Astrocyte (in vitro differentiated cells and primary cell): ENCODE results near the gene RPN2.

Source experiments
- EZH2 ChIP-seq: IDR thresholded peaks from 2 replicates; pipeline ENCODE4 v1.6.1; 2012; ENCODE audit warnings: mild to moderate bottlenecking, low read length, inconsistent platforms; ENCODE audit not compliant: insufficient read depth
- TF ChIP-seq, protein P1 (sequence below): IDR thresholded peaks from 2 replicates; pipeline ENCODE4 v1.5.1; 2011; ENCODE audit warnings: low read depth, mild to moderate bottlenecking, inconsistent platforms, low read length, moderate library complexity; ENCODE audit not compliant: insufficient read depth

DNA sequence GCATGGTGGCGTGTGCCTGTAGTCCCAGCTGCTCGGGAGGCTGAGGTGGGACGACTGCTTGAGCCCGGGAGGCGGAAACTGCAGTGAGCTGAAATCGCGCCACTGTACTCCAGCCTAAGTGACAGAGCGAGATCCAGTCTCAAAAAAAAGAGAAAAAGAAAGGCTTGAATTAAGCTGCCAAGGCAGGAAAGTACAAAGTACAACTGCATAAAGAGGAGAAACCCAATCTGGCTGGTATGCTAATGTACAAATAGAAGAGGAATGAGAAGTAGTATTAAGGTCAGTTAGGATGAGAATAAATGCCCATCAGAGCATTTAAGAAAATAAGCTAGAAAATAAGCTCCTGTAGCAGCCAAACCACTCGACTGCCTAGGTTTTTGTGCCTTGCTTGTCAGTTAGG, 23.1 kb upstream of the RPN2 start:
- TF ChIP-seq, protein P1, sequence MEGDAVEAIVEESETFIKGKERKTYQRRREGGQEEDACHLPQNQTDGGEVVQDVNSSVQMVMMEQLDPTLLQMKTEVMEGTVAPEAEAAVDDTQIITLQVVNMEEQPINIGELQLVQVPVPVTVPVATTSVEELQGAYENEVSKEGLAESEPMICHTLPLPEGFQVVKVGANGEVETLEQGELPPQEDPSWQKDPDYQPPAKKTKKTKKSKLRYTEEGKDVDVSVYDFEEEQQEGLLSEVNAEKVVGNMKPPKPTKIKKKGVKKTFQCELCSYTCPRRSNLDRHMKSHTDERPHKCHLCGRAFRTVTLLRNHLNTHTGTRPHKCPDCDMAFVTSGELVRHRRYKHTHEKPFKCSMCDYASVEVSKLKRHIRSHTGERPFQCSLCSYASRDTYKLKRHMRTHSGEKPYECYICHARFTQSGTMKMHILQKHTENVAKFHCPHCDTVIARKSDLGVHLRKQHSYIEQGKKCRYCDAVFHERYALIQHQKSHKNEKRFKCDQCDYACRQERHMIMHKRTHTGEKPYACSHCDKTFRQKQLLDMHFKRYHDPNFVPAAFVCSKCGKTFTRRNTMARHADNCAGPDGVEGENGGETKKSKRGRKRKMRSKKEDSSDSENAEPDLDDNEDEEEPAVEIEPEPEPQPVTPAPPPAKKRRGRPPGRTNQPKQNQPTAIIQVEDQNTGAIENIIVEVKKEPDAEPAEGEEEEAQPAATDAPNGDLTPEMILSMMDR, result no peak
- TF ChIP-seq EZH2, result no peak
